ENCODE results near the gene UVRAG. TPM values are rescaled to one million over a fixed set of nuclear protein-coding genes. Genes with fewer than 3 reads are reported as not detected.
"Not testable (repeated sequence)": the region's sequence is repeated elsewhere in the genome, so short reads cannot be mapped to it uniquely, and the experiment has no call there.

UVRAG gene
- total RNA-seq, 2 experiments from 2014 or later: 16.5 to 19.5 TPM

GRCh38 chr11:75931124-75931523, 116.1 kb downstream of the UVRAG start:
- H3K4me1 Mint-ChIP-seq (ENCODE audit: low read depth): peaks cover 5% of the 10 kb centered on the region
- no peak for ATAC-seq (ENCODE audit: poor library complexity)
- intact Hi-C loops (cut with DNase I, micrococcal nuclease): no loop called here
- Histone ChIP-seq H3K27ac (ENCODE audit: low read depth in 1 of 2, low read length in 2 of 2) (no peak overlapping the region), H3K27me3 (ENCODE audit: control insufficient read depth in 1 of 2, insufficient read depth in 2 of 2, low read length in 2 of 2) (no peaks in the 10 kb centered on the region), H3K4me3 (ENCODE audit: low read length) (no peak overlapping the region), H3K9me3 (ENCODE audit: control insufficient read depth in 1 of 2, insufficient read depth in 1 of 2, low read length in 2 of 2) (no peaks in the 10 kb centered on the region), H3K36me3 (ENCODE audit: insufficient read depth, low read length) (no peaks in the 10 kb centered on the region), H3K4me1 (ENCODE audit: insufficient read depth, low read length) (no peaks in the 10 kb centered on the region)
- ChIA-PET CTCF (no interaction called here), POLR2A (no interaction called here)
- no peaks in the 10 kb centered on the region for H3K27me3 Mint-ChIP-seq
- peaks cover 8% of the 10 kb centered on the region for H3K36me3 Mint-ChIP-seq (ENCODE audit: low read depth)
- H3K27ac Mint-ChIP-seq: no peak overlapping the region
- DNase-seq: no peak
- H3K9me3 Mint-ChIP-seq: no peaks in the 10 kb centered on the region
- TF ChIP-seq, protein P1, sequence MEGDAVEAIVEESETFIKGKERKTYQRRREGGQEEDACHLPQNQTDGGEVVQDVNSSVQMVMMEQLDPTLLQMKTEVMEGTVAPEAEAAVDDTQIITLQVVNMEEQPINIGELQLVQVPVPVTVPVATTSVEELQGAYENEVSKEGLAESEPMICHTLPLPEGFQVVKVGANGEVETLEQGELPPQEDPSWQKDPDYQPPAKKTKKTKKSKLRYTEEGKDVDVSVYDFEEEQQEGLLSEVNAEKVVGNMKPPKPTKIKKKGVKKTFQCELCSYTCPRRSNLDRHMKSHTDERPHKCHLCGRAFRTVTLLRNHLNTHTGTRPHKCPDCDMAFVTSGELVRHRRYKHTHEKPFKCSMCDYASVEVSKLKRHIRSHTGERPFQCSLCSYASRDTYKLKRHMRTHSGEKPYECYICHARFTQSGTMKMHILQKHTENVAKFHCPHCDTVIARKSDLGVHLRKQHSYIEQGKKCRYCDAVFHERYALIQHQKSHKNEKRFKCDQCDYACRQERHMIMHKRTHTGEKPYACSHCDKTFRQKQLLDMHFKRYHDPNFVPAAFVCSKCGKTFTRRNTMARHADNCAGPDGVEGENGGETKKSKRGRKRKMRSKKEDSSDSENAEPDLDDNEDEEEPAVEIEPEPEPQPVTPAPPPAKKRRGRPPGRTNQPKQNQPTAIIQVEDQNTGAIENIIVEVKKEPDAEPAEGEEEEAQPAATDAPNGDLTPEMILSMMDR (IDR thresholded peaks at IDR 0.05): no peak
- H3K4me3 Mint-ChIP-seq: no peak overlapping the region

- H3K27me3 ChIP-seq (ENCODE audit: control insufficient read depth in 1 of 2, insufficient read depth in 2 of 2, low read length in 2 of 2); H3K27me3 Mint-ChIP-seq; H3K36me3 ChIP-seq (ENCODE audit: insufficient read depth, low read length); ATAC-seq (ENCODE audit: poor library complexity); H3K27ac Mint-ChIP-seq; CTCF ChIA-PET; H3K9me3 Mint-ChIP-seq; H3K27ac ChIP-seq (ENCODE audit: low read depth in 1 of 2, low read length in 2 of 2); H3K4me3 Mint-ChIP-seq; H3K9me3 ChIP-seq (ENCODE audit: control insufficient read depth in 1 of 2, insufficient read depth in 1 of 2, low read length in 2 of 2); H3K4me3 ChIP-seq (ENCODE audit: low read length); H3K4me1 Mint-ChIP-seq (ENCODE audit: low read depth); H3K4me1 ChIP-seq (ENCODE audit: insufficient read depth, low read length); H3K36me3 Mint-ChIP-seq (ENCODE audit: low read depth); intact Hi-C loops (cut with DNase I, micrococcal nuclease); POLR2A ChIA-PET: not testable (repeated sequence)
- peak in 1 of 14 experiments; percentile 1 for DNase-seq
These were observed 118.7 kb downstream of the UVRAG start for GRCh38 chr11:75933736-75934135.

DNA sequence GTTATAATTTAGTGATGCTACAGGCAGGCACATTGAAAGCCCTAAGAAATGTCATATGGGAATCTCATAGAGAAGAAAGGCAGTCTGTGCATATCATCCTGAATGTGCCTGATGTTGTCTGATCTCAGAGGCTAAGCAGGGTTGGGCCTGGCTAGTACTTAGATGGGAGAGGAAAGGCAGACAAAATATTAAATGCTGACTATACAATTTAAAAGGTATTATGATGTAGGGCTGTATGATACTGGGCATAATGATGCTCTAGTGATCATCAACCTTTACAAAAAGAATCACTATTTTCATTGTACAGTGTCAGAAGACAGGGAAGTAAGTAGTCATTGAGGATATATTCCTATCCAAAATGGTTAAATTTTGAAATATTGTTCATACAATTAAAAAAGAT, 119.8 kb downstream of the UVRAG start:
- Mint-ChIP-seq H3K27me3 (no peaks in the 10 kb centered on the region), H3K36me3 (ENCODE audit: low read depth) (no peaks in the 10 kb centered on the region), H3K9me3 (no peaks in the 10 kb centered on the region), H3K4me3 (no peak overlapping the region), H3K4me1 (ENCODE audit: low read depth) (no peaks in the 10 kb centered on the region), H3K27ac (no peak overlapping the region)
- intact Hi-C loops (cut with DNase I, micrococcal nuclease): no loop called here
- CTCF ChIA-PET: interaction anchor here (0.8 kb wide), 1 partner anchor 10 kb away, joined by 4 read pairs; no protein-coding TSS in a partner anchor
- no peak overlapping the region for H3K4me3 ChIP-seq (ENCODE audit: low read length)
- no peak for DNase-seq
- H3K4me1 ChIP-seq (ENCODE audit: insufficient read depth, low read length): no peaks in the 10 kb centered on the region
- TF ChIP-seq, protein P1 (IDR thresholded peaks at IDR 0.05): no peak
- no peak for ATAC-seq (ENCODE audit: poor library complexity)
- no peak overlapping the region for H3K27ac ChIP-seq (ENCODE audit: low read depth in 1 of 2, low read length in 2 of 2)
- H3K36me3 ChIP-seq (ENCODE audit: insufficient read depth, low read length): no peaks in the 10 kb centered on the region
- no peaks in the 10 kb centered on the region for H3K9me3 ChIP-seq (ENCODE audit: control insufficient read depth in 1 of 2, insufficient read depth in 1 of 2, low read length in 2 of 2)
- POLR2A ChIA-PET: no interaction called here
- H3K27me3 ChIP-seq (ENCODE audit: control insufficient read depth in 1 of 2, insufficient read depth in 2 of 2, low read length in 2 of 2): no peaks in the 10 kb centered on the region

DNA sequence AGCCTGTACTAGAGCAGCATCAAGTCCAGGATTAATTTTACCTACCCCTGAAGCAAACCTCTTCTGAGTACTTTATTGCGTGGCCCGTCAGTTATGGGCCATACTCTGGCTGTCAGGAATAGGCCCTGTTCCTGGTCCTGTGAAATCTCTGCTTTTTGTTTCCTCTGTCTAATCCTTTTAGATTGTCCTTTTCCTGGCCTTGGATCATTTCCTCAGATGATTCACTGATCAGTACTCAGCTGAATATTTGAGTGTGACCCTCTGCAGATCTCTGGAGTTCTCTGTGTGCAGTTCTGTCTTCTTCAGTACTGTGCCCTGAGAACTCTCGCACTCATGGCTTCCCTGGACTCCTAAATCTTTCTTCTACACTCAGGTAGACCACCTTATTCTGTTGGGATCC, 123.5 kb downstream of the UVRAG start:
- no peak for DNase-seq
- ATAC-seq (ENCODE audit: poor library complexity): no peak
- ChIA-PET CTCF (no interaction called here), POLR2A (no interaction called here)
- Histone ChIP-seq H3K36me3 (ENCODE audit: insufficient read depth, low read length) (no peaks in the 10 kb centered on the region), H3K27ac (ENCODE audit: low read depth in 1 of 2, low read length in 2 of 2) (no peak overlapping the region), H3K4me3 (ENCODE audit: low read length) (no peak overlapping the region), H3K27me3 (ENCODE audit: control insufficient read depth in 1 of 2, insufficient read depth in 2 of 2, low read length in 2 of 2) (no peaks in the 10 kb centered on the region), H3K4me1 (ENCODE audit: insufficient read depth, low read length) (no peaks in the 10 kb centered on the region), H3K9me3 (ENCODE audit: control insufficient read depth in 1 of 2, insufficient read depth in 1 of 2, low read length in 2 of 2) (no peaks in the 10 kb centered on the region)
- intact Hi-C loops (cut with DNase I, micrococcal nuclease): no loop called here
- Mint-ChIP-seq H3K4me1 (ENCODE audit: low read depth) (no peaks in the 10 kb centered on the region), H3K27me3 (no peaks in the 10 kb centered on the region), H3K9me3 (no peaks in the 10 kb centered on the region), H3K27ac (no peak overlapping the region), H3K36me3 (ENCODE audit: low read depth) (no peaks in the 10 kb centered on the region), H3K4me3 (no peak overlapping the region)
- TF ChIP-seq, protein P1 (IDR thresholded peaks at IDR 0.05): no peak

All from CD4-positive, alpha-beta T cell (primary cell).